ENCODE results near the gene CFAP92.

Gene CFAP92

DNA sequence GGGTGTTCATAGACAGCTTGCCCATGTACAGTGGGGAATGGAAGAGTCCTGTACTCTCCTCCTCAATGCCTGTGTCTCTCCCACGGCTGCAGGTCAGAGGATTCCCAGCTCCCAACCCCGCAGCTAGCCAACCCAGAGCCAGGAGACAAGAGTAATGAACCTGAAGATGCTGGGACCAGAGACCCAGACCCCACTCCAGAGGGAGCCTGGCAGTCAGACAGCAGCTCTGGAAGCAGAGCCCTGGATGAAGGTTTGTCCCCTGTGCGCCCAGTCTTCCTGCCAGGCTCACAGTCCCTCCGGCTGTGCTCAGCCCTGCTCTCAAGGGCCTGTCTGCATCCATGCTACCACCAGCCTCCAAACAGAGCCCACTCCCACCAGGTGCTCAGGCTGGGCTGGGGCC is 36.7 kb upstream of the CFAP92 start:
- DNase-seq (ENCODE audit: low spot score in 2 of 2): no peak
- ATAC-seq: no peak
- Mint-ChIP-seq H3K36me3 (no peaks in the 10 kb centered on the region), H3K4me3 (no peak overlapping the region), H3K4me1 (peaks cover 14% of the 10 kb centered on the region), H3K27ac (no peak overlapping the region), H3K9me3 (no peaks in the 10 kb centered on the region)

DNA sequence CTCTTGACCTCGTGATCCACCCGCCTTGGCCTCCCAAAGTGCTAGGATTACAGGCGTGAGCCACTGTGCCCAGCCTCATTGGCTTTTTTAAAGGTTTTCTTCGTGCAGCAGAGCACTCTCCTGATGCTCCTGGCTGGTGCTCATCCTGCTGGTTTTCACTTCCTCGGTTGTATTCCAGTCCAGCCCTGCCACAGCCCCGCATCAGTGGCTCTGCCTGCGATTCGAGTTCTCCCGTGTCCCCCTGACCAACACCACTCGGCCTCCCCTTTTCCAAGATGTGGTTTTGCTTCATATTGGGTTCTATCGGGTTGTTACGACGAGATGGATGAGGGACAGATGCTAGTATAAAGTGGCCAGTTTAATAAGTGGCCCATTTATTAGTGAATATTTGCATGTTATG is 35.0 kb upstream of the CFAP92 start:
- DNase-seq (ENCODE audit: low spot score in 2 of 2): no peak
- Mint-ChIP-seq H3K4me3 (no peak overlapping the region), H3K9me3 (no peaks in the 10 kb centered on the region)

DNA sequence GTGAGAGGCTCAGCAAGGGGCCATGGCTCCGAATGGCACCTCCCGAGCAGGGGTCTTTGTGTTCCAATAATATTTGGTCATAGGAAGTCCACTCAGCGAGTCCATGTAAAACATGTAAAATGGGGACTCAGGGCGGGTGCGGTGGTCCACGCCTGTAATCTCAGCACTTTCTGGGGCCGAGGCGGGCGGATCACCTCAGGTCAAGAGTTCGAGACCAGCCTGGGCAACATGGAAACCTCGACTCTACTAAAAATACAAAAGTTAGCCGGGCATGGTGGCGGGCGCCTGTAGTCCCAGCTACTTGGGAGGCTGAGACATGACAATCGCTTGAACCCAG is 33.6 kb upstream of the CFAP92 start:
- Mint-ChIP-seq H3K4me1 (peaks cover 20% of the 10 kb centered on the region), H3K9me3 (no peaks in the 10 kb centered on the region), H3K36me3 (no peaks in the 10 kb centered on the region), H3K4me3 (peak overlapping the region; percentile 72), H3K27ac (no peak overlapping the region)
- DNase-seq (ENCODE audit: low spot score in 2 of 2) (no peak), ATAC-seq (no peak)

More for the DNA sequence above, 35.0 kb upstream of the CFAP92 start:
- peaks cover 24% of the 10 kb centered on the region for H3K4me1 Mint-ChIP-seq
- no peaks in the 10 kb centered on the region for H3K36me3 Mint-ChIP-seq
- no peak overlapping the region for H3K27ac Mint-ChIP-seq
- ATAC-seq: no peak

DNA sequence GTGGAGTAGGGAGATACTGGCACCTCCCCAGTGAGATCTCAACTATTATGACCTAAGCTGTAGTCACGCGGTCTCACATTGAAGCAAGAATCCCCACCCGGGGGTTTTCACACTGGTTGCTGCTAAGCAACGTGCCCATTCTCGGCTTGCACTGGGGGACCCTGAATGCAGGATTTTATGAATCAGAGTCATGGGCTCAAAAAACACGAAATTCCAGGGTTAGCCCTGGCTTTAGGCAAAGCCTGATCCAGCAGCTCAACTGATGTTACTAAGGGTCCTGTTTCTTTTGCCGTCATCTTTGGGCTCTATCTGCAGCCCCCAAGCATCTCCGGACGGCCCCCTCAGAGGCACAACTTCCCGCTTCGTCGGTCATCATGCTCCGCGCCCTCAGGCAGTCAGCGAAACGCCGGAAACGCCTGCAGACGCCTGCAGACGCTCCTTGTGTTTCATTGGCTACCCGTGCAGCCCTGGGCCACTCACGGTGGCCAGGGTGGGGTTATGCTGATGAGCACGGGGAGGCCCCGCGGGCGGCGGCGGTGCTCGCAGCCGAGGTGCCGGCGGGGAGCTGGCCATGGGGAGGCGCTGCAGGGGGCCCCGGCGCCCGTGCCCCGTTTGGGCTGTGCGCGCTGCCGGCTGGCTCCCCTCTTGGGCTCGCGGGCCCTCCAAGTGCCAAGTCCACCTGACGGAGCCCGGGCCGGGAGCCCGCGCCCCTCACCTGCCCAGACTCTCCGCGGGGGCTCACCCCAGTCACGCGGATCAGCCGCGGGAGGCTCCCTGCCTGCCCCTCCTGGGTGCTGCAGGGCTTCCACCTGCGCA is 33.1 kb upstream of the CFAP92 start:
- Mint-ChIP-seq H3K4me1 (peaks cover 20% of the 10 kb centered on the region), H3K9me3 (no peaks in the 10 kb centered on the region), H3K36me3 (no peaks in the 10 kb centered on the region), H3K27ac (peak overlapping the region; percentile 92), H3K4me3 (peak overlapping the region; percentile 72)
- peak; percentile 99 for ATAC-seq
- peak; percentile 86 to 92 for DNase-seq (ENCODE audit: low spot score in 2 of 2)

DNA sequence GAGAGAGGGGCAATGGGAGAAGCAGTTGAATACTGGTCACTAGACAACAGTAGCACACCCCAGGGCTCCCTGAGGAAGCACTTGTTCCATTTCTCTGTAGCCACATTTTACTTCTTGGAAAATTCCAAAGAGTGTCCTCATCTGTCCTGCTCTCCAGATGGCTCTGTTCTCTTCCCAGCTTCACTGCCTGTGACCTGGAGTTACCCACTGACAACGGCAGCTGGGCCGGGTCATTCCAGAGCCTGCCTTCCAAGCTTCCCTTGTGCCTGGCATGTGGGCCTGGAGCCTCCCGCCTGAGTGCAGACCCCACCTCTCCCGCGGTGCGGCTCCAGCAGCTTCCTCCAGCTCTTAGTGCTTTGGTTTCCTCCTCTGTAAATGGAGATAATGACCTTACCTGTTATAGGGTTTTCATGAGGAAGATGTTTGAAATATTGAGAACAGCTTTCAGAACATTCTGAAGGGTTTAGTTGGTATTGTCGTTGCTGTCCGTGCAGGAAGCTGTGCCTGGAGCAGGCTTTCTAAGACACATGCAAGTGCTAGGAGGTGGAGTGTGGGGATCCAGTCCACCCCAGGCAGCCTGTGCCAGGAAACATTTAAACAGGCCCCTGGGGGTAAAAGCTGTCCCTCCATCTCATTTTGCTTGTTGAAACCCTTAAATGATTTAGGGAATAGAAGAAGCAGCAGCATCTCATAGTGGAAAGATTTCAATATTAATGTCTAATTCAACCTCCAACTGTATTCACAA is 32.0 kb upstream of the CFAP92 start:
- Mint-ChIP-seq H3K36me3 (no peaks in the 10 kb centered on the region), H3K27ac (peak overlapping the region; percentile 92), H3K4me3 (peak overlapping the region; percentile 72), H3K9me3 (no peaks in the 10 kb centered on the region), H3K4me1 (peaks cover 20% of the 10 kb centered on the region)
- DNase-seq (ENCODE audit: low spot score in 2 of 2) (no peak), ATAC-seq (no peak)

DNA sequence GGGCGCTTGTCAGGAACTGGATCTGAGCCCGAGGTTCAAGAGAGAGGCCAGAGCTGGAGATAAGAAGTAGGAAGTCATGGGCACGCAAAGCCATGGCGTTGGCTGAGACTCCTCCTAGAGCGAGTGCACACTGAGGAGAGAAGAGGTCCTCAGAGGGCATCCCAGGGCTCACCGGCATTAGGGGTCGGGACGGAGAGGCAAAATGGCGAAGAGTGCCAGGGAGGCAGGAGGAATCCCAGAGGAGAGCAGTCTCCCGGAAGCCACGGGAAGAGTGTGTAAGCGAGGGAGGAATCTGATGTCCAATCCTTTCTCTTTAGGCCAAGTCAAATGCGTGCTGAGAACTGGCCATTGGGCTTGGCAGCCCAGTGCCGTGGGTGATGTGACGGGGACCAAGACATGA is 31.2 kb upstream of the CFAP92 start:
- Mint-ChIP-seq H3K4me1 (peaks cover 20% of the 10 kb centered on the region), H3K36me3 (no peaks in the 10 kb centered on the region), H3K9me3 (no peaks in the 10 kb centered on the region), H3K27ac (no peak overlapping the region), H3K4me3 (no peak overlapping the region)
- DNase-seq (ENCODE audit: low spot score in 2 of 2): no peak
- no peak for ATAC-seq

DNA sequence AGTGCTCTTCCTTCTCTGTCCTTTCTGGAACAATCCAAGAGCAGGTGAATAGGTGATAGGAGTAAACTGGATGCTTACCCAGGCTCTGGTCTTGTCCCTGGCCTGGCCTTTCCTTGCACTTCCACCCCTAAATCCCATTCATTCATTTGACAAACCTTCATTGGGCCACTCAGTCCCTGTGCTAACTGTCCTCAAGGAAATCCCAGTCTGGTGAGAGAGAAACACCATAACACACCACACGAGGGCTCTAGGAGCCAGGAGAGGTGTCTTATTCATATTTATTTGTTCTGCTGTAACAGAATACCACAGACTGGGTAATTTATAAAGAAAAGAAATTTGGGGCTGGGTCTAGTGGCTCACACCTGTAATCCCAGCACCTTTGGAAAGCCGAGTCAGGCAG is 30.0 kb upstream of the CFAP92 start:
- DNase-seq (ENCODE audit: low spot score in 2 of 2): no peak
- H3K27ac Mint-ChIP-seq: peak overlapping the region; percentile 18
- no peak for ATAC-seq
- no peaks in the 10 kb centered on the region for H3K36me3 Mint-ChIP-seq
- peaks cover 20% of the 10 kb centered on the region for H3K4me1 Mint-ChIP-seq
- no peaks in the 10 kb centered on the region for H3K9me3 Mint-ChIP-seq
- no peak overlapping the region for H3K4me3 Mint-ChIP-seq

DNA sequence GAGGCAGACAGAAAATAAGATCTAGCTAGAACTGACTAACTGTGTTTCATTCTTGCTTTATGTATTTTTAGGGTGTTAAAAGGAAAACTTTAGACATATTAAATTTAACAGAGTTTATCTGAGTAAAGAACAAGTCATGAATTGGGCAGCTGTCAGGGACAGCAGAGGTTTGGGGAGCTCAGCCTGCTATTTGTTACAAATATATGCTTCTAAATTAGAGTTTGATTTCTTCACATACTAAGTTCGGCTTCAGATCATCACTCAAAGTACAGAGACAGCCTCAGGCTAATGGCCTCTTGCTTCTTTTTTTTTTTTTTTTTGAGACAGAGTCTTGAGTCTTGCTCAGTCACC is 29.1 kb upstream of the CFAP92 start:
- ATAC-seq (no peak), DNase-seq (ENCODE audit: low spot score in 2 of 2) (no peak)
- Mint-ChIP-seq H3K9me3 (no peaks in the 10 kb centered on the region), H3K4me1 (peaks cover 20% of the 10 kb centered on the region), H3K4me3 (no peak overlapping the region), H3K36me3 (no peaks in the 10 kb centered on the region), H3K27ac (peak overlapping the region; percentile 54)

DNA sequence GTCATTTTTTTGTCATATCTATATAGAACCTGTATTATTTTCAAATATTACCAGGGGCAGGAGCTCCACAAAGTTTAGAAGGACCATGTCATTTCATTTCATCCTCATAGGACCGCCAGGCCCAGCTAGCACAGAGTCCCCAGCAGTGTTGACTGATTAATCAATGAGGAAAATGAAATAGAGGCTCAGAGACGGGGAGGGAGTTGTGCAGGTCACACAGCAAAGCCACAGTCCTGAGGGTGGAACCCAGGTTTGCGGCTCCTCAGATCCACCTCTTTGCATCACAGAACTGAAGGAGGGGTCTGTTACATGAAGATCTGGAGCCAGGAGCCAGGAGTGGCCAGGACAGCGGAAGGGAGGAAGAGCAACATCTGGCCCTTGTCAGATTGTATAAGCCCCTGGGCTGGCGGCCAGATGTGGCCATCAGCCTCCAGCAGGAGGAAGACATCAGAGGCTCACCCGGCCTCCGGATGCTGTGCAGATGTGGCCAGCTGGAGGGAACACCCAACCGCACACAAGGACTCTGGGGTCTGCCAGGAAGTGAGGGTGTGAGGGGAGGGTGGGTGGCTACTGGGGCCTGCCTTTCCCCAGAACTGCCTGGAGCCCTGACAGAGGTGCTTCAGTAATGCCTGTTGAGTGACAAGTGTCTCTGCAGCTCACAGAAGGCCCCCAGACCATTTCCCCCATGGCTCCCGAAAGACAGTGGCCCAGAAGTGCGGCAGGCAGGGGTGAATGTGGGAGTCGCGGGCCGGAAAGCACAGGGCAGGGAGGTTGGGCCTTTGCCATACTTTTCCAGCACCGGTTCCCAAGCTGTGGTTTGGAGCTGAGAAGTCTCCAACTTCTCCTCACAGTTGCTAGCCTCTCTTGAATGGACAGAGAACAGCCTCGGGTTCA is 28.5 kb upstream of the CFAP92 start:
- Mint-ChIP-seq H3K36me3 (no peaks in the 10 kb centered on the region), H3K4me3 (no peak overlapping the region), H3K9me3 (no peaks in the 10 kb centered on the region), H3K4me1 (peaks cover 25% of the 10 kb centered on the region), H3K27ac (peak overlapping the region; percentile 54)
- ATAC-seq: no peak
- DNase-seq (ENCODE audit: low spot score in 2 of 2): no peak

DNA sequence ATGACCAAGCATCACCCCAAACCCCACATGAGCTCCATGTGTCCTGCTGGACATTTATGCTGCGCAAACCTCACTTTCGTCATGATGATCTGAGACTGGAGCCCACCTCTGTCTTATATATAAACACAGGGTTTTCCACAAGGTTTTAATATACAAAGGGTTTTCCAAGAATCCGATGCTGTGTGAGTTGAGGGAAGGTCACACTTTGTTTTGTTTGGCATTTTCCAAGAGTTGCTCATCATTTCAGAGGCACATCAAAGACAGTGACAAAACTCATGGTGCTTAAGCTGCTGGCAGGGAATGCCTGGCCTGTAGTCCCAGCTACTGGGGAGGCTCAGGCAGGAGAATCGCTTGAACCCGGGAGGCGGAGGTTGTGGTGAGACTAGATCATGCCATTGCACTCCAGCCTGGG is 27.3 kb upstream of the CFAP92 start:
- ATAC-seq: no peak
- DNase-seq (ENCODE audit: low spot score in 2 of 2): no peak
- no peaks in the 10 kb centered on the region for H3K36me3 Mint-ChIP-seq
- H3K4me1 Mint-ChIP-seq: peaks cover 30% of the 10 kb centered on the region
- no peak overlapping the region for H3K4me3 Mint-ChIP-seq
- H3K9me3 Mint-ChIP-seq: no peaks in the 10 kb centered on the region
- H3K27ac Mint-ChIP-seq: no peak overlapping the region

DNA sequence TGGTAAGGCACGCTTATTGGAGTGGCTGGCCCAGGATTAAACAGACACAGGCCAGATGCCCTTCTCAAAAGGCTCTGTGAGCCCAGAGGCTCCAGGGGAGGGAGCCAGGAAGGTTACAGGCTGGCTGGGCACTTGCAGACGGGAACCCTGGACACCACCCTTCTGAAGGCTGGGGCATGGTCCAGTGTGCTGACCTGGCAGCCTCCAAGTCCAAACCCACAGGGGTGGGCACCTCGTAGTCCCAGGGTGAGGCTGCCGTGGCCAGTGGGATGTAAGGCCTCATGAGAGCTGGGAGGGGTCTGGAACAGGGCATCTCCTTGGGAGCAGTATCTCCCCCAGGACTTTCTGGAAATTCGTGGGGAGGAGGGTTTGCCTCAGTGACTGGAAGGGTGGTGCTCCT is 26.8 kb upstream of the CFAP92 start:
- H3K27ac Mint-ChIP-seq: no peak overlapping the region

DNA sequence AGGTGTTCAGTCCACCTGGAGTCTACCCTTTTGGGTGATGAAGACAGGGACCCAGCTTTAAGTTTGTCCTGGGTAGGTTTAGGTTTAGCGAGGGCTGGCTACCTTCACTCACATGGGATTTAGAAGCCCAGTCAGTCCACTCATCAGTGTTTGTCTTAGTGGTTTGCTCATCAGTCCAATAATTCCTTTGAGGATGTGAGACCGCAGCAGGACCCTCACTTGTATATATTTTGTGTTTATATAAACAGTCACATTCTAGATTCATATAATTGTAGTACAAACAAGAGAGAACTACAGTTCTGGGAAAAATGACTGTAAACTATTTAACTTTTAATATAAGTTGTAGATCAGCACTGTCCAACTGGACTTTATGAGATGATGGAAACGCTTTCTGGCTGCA is 25.4 kb upstream of the CFAP92 start:
- Mint-ChIP-seq H3K4me3 (no peak overlapping the region), H3K4me1 (peaks cover 33% of the 10 kb centered on the region)

More for the DNA sequence above, 26.8 kb upstream of the CFAP92 start:
- DNase-seq (ENCODE audit: low spot score in 2 of 2) (no peak), ATAC-seq (no peak)
- Mint-ChIP-seq H3K9me3 (no peaks in the 10 kb centered on the region), H3K4me1 (peaks cover 32% of the 10 kb centered on the region), H3K4me3 (no peak overlapping the region), H3K36me3 (no peaks in the 10 kb centered on the region)

DNA sequence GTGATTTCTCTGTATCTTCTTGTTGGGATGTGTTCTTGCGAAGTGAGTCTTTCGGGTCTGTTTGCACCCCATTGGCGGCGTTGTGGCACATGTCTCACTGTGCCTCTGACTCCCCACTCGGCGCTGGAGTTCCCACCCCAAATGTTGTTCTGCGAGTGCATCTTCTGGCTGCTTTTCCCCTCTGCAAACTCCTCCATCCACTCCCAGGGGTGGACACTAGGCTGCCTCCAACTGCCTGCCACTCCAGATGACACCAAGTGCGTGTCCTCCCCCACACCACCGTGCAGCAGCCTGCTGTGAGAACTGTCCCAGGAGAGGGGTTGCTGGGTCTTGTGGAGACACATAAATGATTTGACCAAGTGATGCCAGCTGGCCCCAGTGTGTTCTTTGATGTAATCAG is 24.9 kb upstream of the CFAP92 start:
- Mint-ChIP-seq H3K4me3 (no peak overlapping the region), H3K9me3 (no peaks in the 10 kb centered on the region), H3K36me3 (no peaks in the 10 kb centered on the region), H3K27ac (peak overlapping the region; percentile 39), H3K4me1 (peaks cover 33% of the 10 kb centered on the region)
- DNase-seq (ENCODE audit: low spot score in 2 of 2): no peak
- ATAC-seq: no peak

More for the DNA sequence above, 25.4 kb upstream of the CFAP92 start:
- Mint-ChIP-seq H3K27ac (peak overlapping the region; percentile 39), H3K36me3 (no peaks in the 10 kb centered on the region), H3K9me3 (no peaks in the 10 kb centered on the region)
- ATAC-seq (no peak), DNase-seq (ENCODE audit: low spot score in 2 of 2) (no peak)

DNA sequence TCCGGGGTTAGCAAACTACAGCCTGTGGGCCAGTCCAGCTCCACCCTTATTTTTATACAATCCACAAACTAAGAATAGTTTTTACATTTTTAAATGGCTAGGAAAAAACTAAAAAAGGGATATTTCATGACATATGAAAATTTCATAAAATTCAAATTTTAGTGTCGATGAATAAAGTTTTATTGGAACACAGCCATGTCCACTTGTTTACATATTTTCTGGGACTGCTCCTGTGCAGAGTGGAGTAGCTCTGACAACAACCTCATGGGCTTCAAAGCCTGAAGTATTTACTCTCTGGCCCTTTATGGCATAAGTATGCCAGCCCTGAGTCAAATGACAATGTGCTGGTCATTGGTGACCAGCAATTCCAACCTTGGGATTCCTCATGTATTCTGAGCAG is 24.4 kb upstream of the CFAP92 start:
- H3K4me1 Mint-ChIP-seq: peaks cover 38% of the 10 kb centered on the region
- H3K9me3 Mint-ChIP-seq: no peaks in the 10 kb centered on the region
- H3K36me3 Mint-ChIP-seq: no peaks in the 10 kb centered on the region
- no peak overlapping the region for H3K4me3 Mint-ChIP-seq
- no peak overlapping the region for H3K27ac Mint-ChIP-seq
- ATAC-seq (no peak), DNase-seq (ENCODE audit: low spot score in 2 of 2) (no peak)

DNA sequence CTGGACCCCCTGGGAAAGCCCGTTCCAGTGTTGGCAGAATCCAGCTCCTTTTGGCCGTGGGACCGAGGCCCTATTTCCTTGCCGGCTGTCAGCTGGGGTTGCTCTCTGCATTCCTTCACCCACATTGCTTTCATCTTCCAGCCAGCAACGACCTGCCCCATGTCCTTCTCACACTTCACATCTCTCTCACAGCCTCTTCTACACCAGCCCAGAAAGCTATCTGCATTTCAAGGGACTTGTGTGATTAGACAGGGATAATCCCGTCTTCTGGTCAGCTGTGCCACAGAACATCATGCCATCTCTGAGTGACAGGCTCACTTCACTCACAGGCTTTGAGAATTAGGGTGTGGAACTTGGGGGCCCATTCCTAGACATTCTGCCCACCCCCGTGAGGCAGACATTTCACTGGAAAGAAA is 23.6 kb upstream of the CFAP92 start:
- peak overlapping the region; percentile 72 for H3K4me3 Mint-ChIP-seq
- no peaks in the 10 kb centered on the region for H3K36me3 Mint-ChIP-seq
- peaks cover 39% of the 10 kb centered on the region for H3K4me1 Mint-ChIP-seq
- DNase-seq (ENCODE audit: low spot score in 2 of 2) (no peak), ATAC-seq (no peak)
- peak overlapping the region; percentile 98 for H3K27ac Mint-ChIP-seq
- no peaks in the 10 kb centered on the region for H3K9me3 Mint-ChIP-seq

Data from stimulated activated effector memory CD8-positive, alpha-beta T cell treated with anti-CD3 and anti-CD28 coated beads, Interleukin-12 subunit alpha, Interleukin-12 subunit beta, amount 100 ng/mL, for 72 hours (primary cell).